H1 (cell line): ENCODE data around the gene AGRP. TPM values are rescaled to one million over a fixed set of nuclear protein-coding genes. Genes with fewer than 3 reads are reported as not detected.
A peak's percentile ranks its signal among the peaks of the same experiment; 100 is the strongest.

Experiments
- CTCF ChIA-PET: fragments of 300-600 bp; sonication (Branson Sonifier 250); formaldehyde crosslinking; loops from one replicate; lab custom pipeline; 2021; ENCODE audit not compliant: partially characterized antibody; lab: Charles Lee
- POLR2A ChIA-PET: fragments of 300-600 bp; sonication (Branson Sonifier 250); formaldehyde crosslinking; loops from one replicate; lab custom pipeline; 2021; ENCODE audit warnings: inconsistent platforms; ENCODE audit not compliant: partially characterized antibody; lab: Charles Lee
- DNase-seq, 2 experiments: peaks; one replicate each; pipeline versions ENCODE4 v3.0.0 to v3.0.0-alpha.2; 2010 to 2022; ENCODE audit warnings: low spot score in 2 of 2, low read depth in 1 of 2, mixed read lengths in 1 of 2
- FAIRE-seq: peaks from 2 replicates; lab custom pipeline; 2011; peaks lifted over from hg19 to GRCh38; lab: Jason Lieb, UNC
- H2AFZ ChIP-seq: 2 replicates; pipeline ENCODE4 v1.8.1; 2012; ENCODE audit warnings: low read length, inconsistent platforms
- H2AK5ac ChIP-seq: 2 replicates; pipeline ENCODE4 v1.6.1; 2013; ENCODE audit warnings: low read depth, low read length
- H2BK120ac ChIP-seq: replicated peaks from 2 replicates; pipeline ENCODE3; 2013; ENCODE audit warnings: low read depth, low read length, inconsistent platforms
- H2BK12ac ChIP-seq: 2 replicates; pipeline ENCODE4 v1.6.1; 2013; ENCODE audit warnings: low read depth, low read length
- H2BK15ac ChIP-seq: 2 replicates; pipeline ENCODE4 v1.6.1; 2013; ENCODE audit warnings: low read length
- H2BK20ac ChIP-seq: 2 replicates; pipeline ENCODE4 v1.6.1; 2013; ENCODE audit warnings: low read length
- H2BK5ac ChIP-seq: 2 replicates; pipeline ENCODE4 v1.6.1; 2013; ENCODE audit warnings: low read depth, low read length
- H3K14ac ChIP-seq: 2 replicates; pipeline ENCODE4 v1.6.1; 2013; ENCODE audit warnings: inconsistent platforms; ENCODE audit not compliant: insufficient read length
- H3K18ac ChIP-seq: 2 replicates; pipeline ENCODE4 v1.6.1; 2013; ENCODE audit warnings: low read length; ENCODE audit errors: extremely low read depth
- H3K23ac ChIP-seq: 2 replicates; pipeline ENCODE4 v1.6.1; 2013; ENCODE audit warnings: inconsistent platforms; ENCODE audit not compliant: insufficient read length
- H3K23me2 ChIP-seq: 2 replicates; pipeline ENCODE4 v1.6.1; 2013; ENCODE audit warnings: low read depth, low read length
- H3K27ac ChIP-seq: 2 replicates; pipeline ENCODE4 v1.6.1; 2011; ENCODE audit warnings: low read depth, low read length, inconsistent platforms
- H3K27me3 ChIP-seq, 4 experiments: replicated peaks in 1 of 4; 1 replicate in 1 of 4; 2 replicates in 3 of 4; pipeline versions ENCODE4 v1.6.1 to v1.8.1; 2011 to 2013; ENCODE audit warnings: low read length in 3 of 4, mild to moderate bottlenecking in 3 of 4, inconsistent platforms in 2 of 4, mixed read lengths in 2 of 4, moderate library complexity in 1 of 4; ENCODE audit not compliant: control insufficient read depth in 3 of 4, insufficient read depth in 3 of 4; ENCODE audit errors: extremely low read depth in 1 of 4
- H3K36me3 ChIP-seq, 4 experiments: 2 replicates each; pipeline versions ENCODE4 v1.6.1 to v1.8.1; 2011 to 2013; ENCODE audit warnings: mild to moderate bottlenecking in 4 of 4, low read length in 3 of 4, moderate library complexity in 2 of 4, control low read depth in 1 of 4, inconsistent platforms in 1 of 4; ENCODE audit not compliant: insufficient read depth in 4 of 4, control insufficient read depth in 2 of 4
- H3K4ac ChIP-seq: replicated peaks from 2 replicates; pipeline ENCODE3; 2013; ENCODE audit warnings: low read length, low read depth, mixed read lengths, inconsistent platforms; ENCODE audit not compliant: insufficient read length
- H3K4me1 ChIP-seq, 4 experiments: replicated peaks in 1 of 4; 1 replicate in 1 of 4; 2 replicates in 3 of 4; pipeline versions ENCODE4 v1.6.1 to v1.8.1; 2011 to 2013; ENCODE audit warnings: low read length in 3 of 4, inconsistent platforms in 2 of 4, mixed read lengths in 1 of 4; ENCODE audit not compliant: insufficient read depth in 4 of 4, control insufficient read depth in 3 of 4
- H3K4me2 ChIP-seq, 2 experiments: 2 replicates each; pipeline versions ENCODE4 v1.6.1 to v1.8.1; 2011 to 2013; ENCODE audit warnings: low read depth in 2 of 2, low read length in 2 of 2, control low read depth in 1 of 2, inconsistent platforms in 1 of 2, mild to moderate bottlenecking in 1 of 2; ENCODE audit not compliant: insufficient read depth in 1 of 2
- H3K4me3 ChIP-seq, 4 experiments: fragments of 200-600, 300-600 bp in 1 of 4; sonication (generic), shearing (Covaris generic), sonication (Bioruptor Twin) in 1 of 4; 2 replicates each; pipeline versions ENCODE4 v1.5.1 to v1.8.1; 2011 to 2016; ENCODE audit warnings: low read length in 4 of 4, low read depth in 3 of 4, control low read depth in 2 of 4, inconsistent platforms in 2 of 4, mild to moderate bottlenecking in 2 of 4, mixed read lengths in 1 of 4, moderate library complexity in 1 of 4; ENCODE audit not compliant: insufficient read depth in 2 of 4; ENCODE audit errors: extremely low read depth in 1 of 4
- H3K56ac ChIP-seq: replicated peaks from 2 replicates; pipeline ENCODE3; 2013; ENCODE audit warnings: low read depth, mild to moderate bottlenecking, mixed read lengths, low read length, inconsistent platforms; ENCODE audit not compliant: insufficient read length
- H3K79me1 ChIP-seq: 2 replicates; pipeline ENCODE4 v1.6.1; 2013; ENCODE audit warnings: low read depth, low read length, control low read depth
- H3K79me2 ChIP-seq, 2 experiments: 2 replicates each; pipeline versions ENCODE4 v1.6.1 to v1.8.1; 2012 to 2013; ENCODE audit warnings: low read length in 2 of 2, mild to moderate bottlenecking in 2 of 2, inconsistent platforms in 1 of 2; ENCODE audit not compliant: insufficient read depth in 2 of 2, control insufficient read depth in 1 of 2
- H3K9ac ChIP-seq, 4 experiments: replicated peaks in 1 of 4; 1 replicate in 1 of 4; 2 replicates in 3 of 4; pipeline versions ENCODE4 v1.6.1 to v1.8.1; 2011 to 2013; ENCODE audit warnings: low read depth in 3 of 4, low read length in 3 of 4, control low read depth in 2 of 4, mild to moderate bottlenecking in 2 of 4, moderate library complexity in 2 of 4, inconsistent platforms in 1 of 4; ENCODE audit errors: extremely low read depth in 1 of 4
- H3K9me3 ChIP-seq, 2 experiments: 2 replicates each; pipeline versions ENCODE4 v1.6.1 to v1.8.1; 2012 to 2013; ENCODE audit warnings: mild to moderate bottlenecking in 2 of 2, moderate library complexity in 2 of 2, control low read depth in 1 of 2, inconsistent platforms in 1 of 2, low read depth in 1 of 2, low read length in 1 of 2, mixed read lengths in 1 of 2; ENCODE audit not compliant: insufficient read depth in 2 of 2
- H4K20me1 ChIP-seq, 2 experiments: replicated peaks in 1 of 2; 2 replicates each; pipeline versions ENCODE3 to v1.8.1; 2011 to 2013; ENCODE audit warnings: inconsistent platforms in 2 of 2, low read length in 2 of 2, mild to moderate bottlenecking in 1 of 2; ENCODE audit not compliant: insufficient read depth in 2 of 2, control insufficient read depth in 1 of 2
- H4K5ac ChIP-seq: 2 replicates; pipeline ENCODE4 v1.6.1; 2013; ENCODE audit warnings: low read length, low read depth, mixed read lengths, inconsistent platforms; ENCODE audit not compliant: insufficient read length
- H4K8ac ChIP-seq: 2 replicates; pipeline ENCODE4 v1.8.0; 2013; ENCODE audit warnings: mild to moderate bottlenecking, moderate library complexity, low read length, inconsistent platforms; ENCODE audit not compliant: insufficient read depth; ENCODE audit errors: extremely low read depth
- H4K91ac ChIP-seq: replicated peaks from 2 replicates; pipeline ENCODE3; 2013; ENCODE audit warnings: low read length, mixed read lengths, inconsistent platforms; ENCODE audit not compliant: insufficient read length
- BCL11A ChIP-seq, 2 experiments: IDR thresholded peaks; one replicate each; pipeline ENCODE4 v1.6.1; 2011; ENCODE audit warnings: low read depth in 2 of 2, low read length in 2 of 2, mild to moderate bottlenecking in 2 of 2
- CREB1 ChIP-seq: IDR thresholded peaks from 2 replicates; pipeline ENCODE4 v1.6.1; 2012; ENCODE audit warnings: inconsistent platforms
- E2F6 ChIP-seq: IDR thresholded peaks from 2 replicates; pipeline ENCODE4 v1.6.1; 2012; ENCODE audit warnings: inconsistent platforms
- EZH2 ChIP-seq: fragments of 200-600 bp; sonication (generic); IDR thresholded peaks from 2 replicates; pipeline ENCODE4 v1.7.1; 2012; ENCODE audit warnings: low read depth, mild to moderate bottlenecking, moderate library complexity, low read length, inconsistent platforms; ENCODE audit not compliant: severe bottlenecking
- FOSL1 ChIP-seq: IDR thresholded peaks from 2 replicates; pipeline ENCODE4 v1.6.1; 2011; ENCODE audit warnings: mild to moderate bottlenecking, low read depth, low read length, moderate library complexity; ENCODE audit not compliant: insufficient read depth
- HDAC6 ChIP-seq: IDR thresholded peaks from one replicate; pipeline ENCODE4 v1.7.1; 2012; ENCODE audit warnings: low read depth, mild to moderate bottlenecking, inconsistent platforms, low read length, moderate library complexity
- KDM1A ChIP-seq: fragments of 200-600, 300-600 bp; sonication (generic); IDR thresholded peaks from 2 replicates; pipeline ENCODE4 v1.7.1; 2016; ENCODE audit warnings: mild to moderate bottlenecking, low read length, borderline replicate concordance
- KDM5A ChIP-seq: fragments of 200-600 bp; IDR thresholded peaks from 2 replicates; pipeline ENCODE4 v1.7.1; 2012; ENCODE audit warnings: mild to moderate bottlenecking, low read length, inconsistent platforms, mixed read lengths
- WGBS, 2 experiments: shearing (Covaris generic) in 1 of 2; methylation state at CpG; one replicate each; pipeline versions ENCODE4 v1.1.6 to v1.1.7; 2013 to 2015; ENCODE audit warnings: low lambda C conversion rate in 2 of 2, mixed read lengths in 2 of 2, inconsistent platforms in 1 of 2, low coverage in 1 of 2, missing lambda C conversion rate in 1 of 2; ENCODE audit not compliant: insufficient replicate concordance in 2 of 2, insufficient coverage in 1 of 2, insufficient read length in 1 of 2; ENCODE audit errors: extremely low coverage in 1 of 2, missing lambda C conversion rate in 1 of 2; 5-methylcytosine and 5-hydroxymethylcytosine counted together
- polyA plus RNA-seq, 7 experiments: library from polyadenylated mRNA; depleted of rRNA in 3 of 7; stranded (reverse) in 5 of 7; unstranded in 2 of 7; fragments of >200 nt in 5 of 7; fragments of 200-250 nt in 2 of 7; gene quantifications; 1 replicate in 5 of 7; 2 replicates in 1 of 7; 4 replicates in 1 of 7; pipeline versions ENCODE4 v1.2.1 to v1.2.3, GENCODE V29; 2011 to 2013; ENCODE audit warnings: missing spikeins in 2 of 7, mixed read lengths in 2 of 7
- total RNA-seq: library from RNA; stranded (reverse); fragmentation: NEBNext Ultra II Directional; extraction: Animal tissue kit (Norgen Biotek cat#: 25700); gene quantifications from 2 replicates; pipeline ENCODE4 v1.2.1, GENCODE V29; 2021

The AGRP gene
- total and polyA plus RNA-seq, 2 of the 8 experiments (the other 6 are each of a cell fraction or from before 2014, with no cell fraction given), result not detected

DNA sequence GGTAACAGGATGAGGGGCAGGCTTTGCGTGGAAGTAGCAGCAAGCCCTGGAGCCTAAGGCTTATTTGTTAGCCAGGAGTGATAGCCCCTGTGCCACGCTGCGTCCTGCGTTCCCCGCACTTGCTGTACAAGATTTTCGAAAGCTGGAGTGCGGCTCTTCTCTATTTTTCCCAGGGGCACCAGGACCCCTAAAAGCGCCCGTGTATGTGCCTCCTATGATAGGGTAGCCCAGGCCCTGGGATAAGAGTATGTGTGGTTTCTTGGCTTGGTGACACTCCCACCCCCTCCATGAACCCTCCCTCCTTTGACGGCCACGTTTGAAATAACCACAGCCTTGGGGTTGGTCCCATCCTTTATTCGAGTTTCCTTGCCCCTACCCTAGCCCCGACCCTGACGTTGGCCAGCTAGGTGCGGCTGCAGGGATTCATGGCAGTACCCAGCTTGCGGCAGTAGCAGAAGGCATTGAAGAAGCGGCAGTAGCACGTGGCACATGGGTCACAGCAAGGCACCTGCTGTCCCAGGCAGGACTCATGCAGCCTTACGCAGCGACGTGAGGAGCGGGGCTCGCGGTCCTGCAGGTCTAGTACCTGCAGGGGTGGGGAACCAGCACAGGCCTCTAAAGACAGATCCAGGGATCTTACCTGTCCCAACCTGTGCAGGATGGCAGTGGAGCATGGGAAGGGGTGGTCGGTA, 968 bp downstream of the AGRP start:
- no peak overlapping the region for H2BK15ac ChIP-seq
- H3K4me1 ChIP-seq, result peaks cover 0 to 3% (median 3%) of the 10 kb centered on the region in 4 experiments; a peak in 4 of 7 replicates
- no peak overlapping the region for H4K91ac ChIP-seq
- TF ChIP-seq BCL11A (IDR thresholded peaks at IDR 0.05; ENCODE audit: low read depth in 2 of 2, low read length in 2 of 2), result no peak
- no peak for TF ChIP-seq HDAC6
- TF ChIP-seq CREB1, result no peak
- TF ChIP-seq FOSL1, result no peak
- no peak for TF ChIP-seq E2F6
- TF ChIP-seq KDM1A, result no peak
- TF ChIP-seq KDM5A, result no peak
- TF ChIP-seq EZH2, result no peak
- peak overlapping the region; percentile 76; the same call in 1 of the 2 replicates for H4K8ac ChIP-seq
- H3K4me3 ChIP-seq, result peak overlapping the region in 1 of 4 experiments; percentile 90; a peak in 2 of 8 replicates
- WGBS, 2 experiments, result 91% methylated on average over 25 of the region's 25 CpGs; no CpG with 5 or more reads in 1 of the 2 experiments
- H3K9ac ChIP-seq, result no peak overlapping the region
- H3K56ac ChIP-seq, result no peak overlapping the region
- no peak overlapping the region for H3K27ac ChIP-seq
- H2AK5ac ChIP-seq, result no peak overlapping the region
- no peak overlapping the region for H3K4ac ChIP-seq
- no peak overlapping the region for H2AFZ ChIP-seq
- H3K18ac ChIP-seq, result no peak overlapping the region
- H3K9me3 ChIP-seq, result no peaks in the 10 kb centered on the region
- no peak overlapping the region for H2BK5ac ChIP-seq
- peaks cover 8% of the 10 kb centered on the region; the same call in 1 of the 2 replicates for H3K23me2 ChIP-seq
- peaks cover 2 to 7% of the 10 kb centered on the region in 2 experiments for H4K20me1 ChIP-seq
- no peak overlapping the region for H2BK20ac ChIP-seq
- no peaks in the 10 kb centered on the region for H3K36me3 ChIP-seq
- ChIA-PET CTCF (interaction anchor here (0.9 to 8.9 kb wide), 8 partner anchors 10 to 162 kb away, joined by 3 to 74 read pairs (median 10); partner anchors contain the start of gene CARMIL2), POLR2A (no interaction called here)
- FAIRE-seq, result no peak
- peak overlapping the region in 1 of 2 experiments; percentile 68; a peak in 3 of 4 replicates for H3K4me2 ChIP-seq
- H4K5ac ChIP-seq, result no peak overlapping the region
- H3K79me2 ChIP-seq, result peaks cover 0 to 8% of the 10 kb centered on the region in 2 experiments; a peak in 2 of 4 replicates
- H3K23ac ChIP-seq, result no peak overlapping the region
- H3K14ac ChIP-seq, result no peak overlapping the region
- peaks cover 8 to 29% (median 22%) of the 10 kb centered on the region in 4 experiments for H3K27me3 ChIP-seq
- DNase-seq, result no peak
- no peak overlapping the region for H2BK120ac ChIP-seq
- H2BK12ac ChIP-seq, result no peak overlapping the region
- no peaks in the 10 kb centered on the region; the same call in 1 of the 2 replicates for H3K79me1 ChIP-seq
